Endodermal cell (in vitro differentiated cells): Measurements from ENCODE around the gene PRDM16. TPM values are rescaled to one million over a fixed set of nuclear protein-coding genes. Genes with fewer than 3 reads are reported as not detected.

Experiments
- DNase-seq: peaks from one replicate; pipeline ENCODE4 v3.0.0-alpha.2; 2017
- H3K27ac ChIP-seq: 2 replicates; pipeline ENCODE4 v1.5.1; 2013; ENCODE audit warnings: mild to moderate bottlenecking, low read depth, low read length, moderate library complexity
- H3K27me3 ChIP-seq: 2 replicates; pipeline ENCODE4 v1.6.1; 2013; ENCODE audit warnings: mild to moderate bottlenecking, low read length, moderate library complexity; ENCODE audit not compliant: insufficient read depth, control insufficient read depth, poor library complexity, severe bottlenecking
- H3K36me3 ChIP-seq: 2 replicates; pipeline ENCODE4 v1.7.0; 2013; ENCODE audit warnings: mild to moderate bottlenecking, low read length, moderate library complexity; ENCODE audit not compliant: control insufficient read depth, insufficient read depth
- H3K4me1 ChIP-seq: one replicate; pipeline ENCODE4 v1.7.0; 2013; ENCODE audit warnings: low read length; ENCODE audit not compliant: control insufficient read depth, insufficient read depth
- H3K4me3 ChIP-seq: 2 replicates; pipeline ENCODE4 v1.5.1; 2013; ENCODE audit warnings: mild to moderate bottlenecking, low read length, moderate library complexity
- H3K9ac ChIP-seq: 2 replicates; pipeline ENCODE4 v1.6.1; 2013; ENCODE audit warnings: mild to moderate bottlenecking, low read length, moderate library complexity; ENCODE audit not compliant: poor library complexity, severe bottlenecking; ENCODE audit errors: extremely low read depth
- H3K9me3 ChIP-seq: 2 replicates; pipeline ENCODE4 v1.6.1; 2013; ENCODE audit warnings: mild to moderate bottlenecking, low read length, moderate library complexity; ENCODE audit not compliant: control insufficient read depth
- H3K27ac Mint-ChIP-seq: 2 replicates; pipeline ENCODE4 v1.8.0; 2020; ENCODE audit warnings: mixed read lengths
- H3K27me3 Mint-ChIP-seq: 2 replicates; pipeline ENCODE4 v1.8.0; 2021; ENCODE audit warnings: mild to moderate bottlenecking, mixed read lengths; ENCODE audit not compliant: insufficient read depth
- H3K36me3 Mint-ChIP-seq: 2 replicates; pipeline ENCODE4 v1.8.0; 2020; ENCODE audit warnings: low read depth, mixed read lengths
- H3K4me1 Mint-ChIP-seq: 2 replicates; pipeline ENCODE4 v1.8.0; 2020; ENCODE audit warnings: mixed read lengths
- H3K4me3 Mint-ChIP-seq: 2 replicates; pipeline ENCODE4 v1.8.0; 2020; ENCODE audit warnings: mild to moderate bottlenecking, moderate library complexity, mixed read lengths
- H3K9me3 Mint-ChIP-seq: 2 replicates; pipeline ENCODE4 v1.8.0; 2020; ENCODE audit warnings: mild to moderate bottlenecking, mixed read lengths
- WGBS, 2 experiments: methylation state at CpG; one replicate each; pipeline versions ENCODE4 v1.1.5 to v1.1.7; 2013; ENCODE audit warnings: missing lambda C conversion rate in 2 of 2, mixed read lengths in 1 of 2; ENCODE audit not compliant: insufficient coverage in 1 of 2, insufficient read length in 1 of 2; 5-methylcytosine and 5-hydroxymethylcytosine counted together
- total RNA-seq, 2 donors: library from RNA; stranded (reverse); fragmentation: NEBNext Ultra II Directional in 1 of 2; extraction: Animal tissue kit (Norgen Biotek cat#: 25700) in 1 of 2; gene quantifications; 2 replicates in 1 of 2; 3 replicates in 1 of 2; pipeline ENCODE4 v1.2.1, GENCODE V29; 2021
- TF ChIP-seq, protein P1 (sequence below): fragments of 200-600 bp; sonication (generic); conservative IDR thresholded peaks from 2 replicates; pipeline ENCODE4 v1.5.0; 2021; ENCODE audit warnings: antibody characterized with exemption, mild to moderate bottlenecking

Gene PRDM16
- total RNA-seq, 2 donors from 2014 or later, result 2.1 to 4.0 TPM

DNA sequence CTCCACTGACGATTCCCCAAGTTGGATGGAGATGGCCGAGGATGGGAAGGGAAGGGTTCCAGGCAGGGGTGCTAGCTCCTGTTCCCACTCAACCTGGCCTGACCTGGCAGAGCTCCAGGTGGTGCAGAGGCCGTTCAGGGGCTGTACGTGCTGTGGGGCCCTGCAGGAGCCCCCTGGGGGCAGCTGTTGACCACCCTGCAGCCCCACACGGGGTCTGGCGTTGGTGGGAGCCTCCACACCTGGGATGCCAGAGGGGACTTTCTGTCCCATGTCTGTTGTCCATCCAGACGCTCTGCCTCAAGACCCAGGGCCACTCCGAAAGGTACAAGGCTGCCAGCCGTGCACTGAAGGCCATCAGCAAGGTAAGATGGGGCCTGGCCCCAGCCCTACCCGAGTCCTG is 405.4 kb downstream of the PRDM16 start:
- Histone ChIP-seq H3K4me1 (peaks cover 8% of the 10 kb centered on the region), H3K4me3 (no peak overlapping the region), H3K27ac (no peak overlapping the region), H3K9ac (no peak overlapping the region), H3K36me3 (peaks cover 20% of the 10 kb centered on the region), H3K9me3 (no peaks in the 10 kb centered on the region), H3K27me3 (no peaks in the 10 kb centered on the region)
- TF ChIP-seq, protein P1, sequence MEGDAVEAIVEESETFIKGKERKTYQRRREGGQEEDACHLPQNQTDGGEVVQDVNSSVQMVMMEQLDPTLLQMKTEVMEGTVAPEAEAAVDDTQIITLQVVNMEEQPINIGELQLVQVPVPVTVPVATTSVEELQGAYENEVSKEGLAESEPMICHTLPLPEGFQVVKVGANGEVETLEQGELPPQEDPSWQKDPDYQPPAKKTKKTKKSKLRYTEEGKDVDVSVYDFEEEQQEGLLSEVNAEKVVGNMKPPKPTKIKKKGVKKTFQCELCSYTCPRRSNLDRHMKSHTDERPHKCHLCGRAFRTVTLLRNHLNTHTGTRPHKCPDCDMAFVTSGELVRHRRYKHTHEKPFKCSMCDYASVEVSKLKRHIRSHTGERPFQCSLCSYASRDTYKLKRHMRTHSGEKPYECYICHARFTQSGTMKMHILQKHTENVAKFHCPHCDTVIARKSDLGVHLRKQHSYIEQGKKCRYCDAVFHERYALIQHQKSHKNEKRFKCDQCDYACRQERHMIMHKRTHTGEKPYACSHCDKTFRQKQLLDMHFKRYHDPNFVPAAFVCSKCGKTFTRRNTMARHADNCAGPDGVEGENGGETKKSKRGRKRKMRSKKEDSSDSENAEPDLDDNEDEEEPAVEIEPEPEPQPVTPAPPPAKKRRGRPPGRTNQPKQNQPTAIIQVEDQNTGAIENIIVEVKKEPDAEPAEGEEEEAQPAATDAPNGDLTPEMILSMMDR, result no peak
- Mint-ChIP-seq H3K9me3 (no peaks in the 10 kb centered on the region), H3K4me1 (peaks cover 7% of the 10 kb centered on the region), H3K27me3 (no peaks in the 10 kb centered on the region), H3K4me3 (no peak overlapping the region), H3K27ac (no peak overlapping the region), H3K36me3 (peaks cover 23% of the 10 kb centered on the region)
- 78 to 87% methylated on average over 5 to 10 of the region's 10 CpGs for WGBS, 2 experiments
- DNase-seq, result no peak

DNA sequence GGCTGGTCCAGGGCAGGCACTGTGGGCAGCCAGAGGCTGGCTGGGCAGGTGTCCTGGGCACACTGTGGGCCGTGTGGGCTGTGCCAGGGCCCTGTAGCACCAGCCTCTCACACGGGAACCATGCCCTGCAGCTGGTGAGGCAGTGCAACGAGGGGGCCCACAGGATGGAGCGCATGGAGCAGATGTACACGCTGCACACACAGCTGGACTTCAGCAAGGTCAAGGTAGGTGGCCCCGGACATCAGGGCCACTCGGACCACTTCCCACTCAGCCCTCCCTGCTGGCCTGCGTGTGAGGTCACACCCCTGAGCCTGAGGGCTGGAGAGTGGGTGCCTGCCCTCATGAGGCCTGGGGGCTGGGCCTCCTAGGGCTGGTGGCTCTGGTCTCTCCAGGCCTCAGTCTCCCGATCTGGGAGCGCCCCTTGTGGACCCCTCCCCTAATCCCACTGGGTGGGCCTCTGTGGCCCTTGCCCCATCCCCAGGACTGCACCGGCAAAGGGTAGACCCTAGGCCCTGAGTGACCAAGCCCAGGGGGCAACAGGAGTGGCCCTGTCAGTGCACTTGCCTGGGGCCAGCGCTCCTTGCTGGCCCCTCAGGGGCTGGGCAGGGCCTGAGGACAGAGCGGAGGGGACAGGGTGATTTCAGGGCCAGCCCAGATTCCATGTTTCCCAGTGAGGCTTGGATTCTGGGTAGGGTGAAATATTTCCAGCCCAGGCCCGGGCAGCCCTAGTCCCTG is 407.0 kb downstream of the PRDM16 start:
- WGBS, 2 experiments, result 90 to 95% methylated on average over 11 to 14 of the region's 14 CpGs
- Histone ChIP-seq H3K9ac (no peak overlapping the region), H3K9me3 (no peaks in the 10 kb centered on the region), H3K36me3 (peaks cover 20% of the 10 kb centered on the region), H3K27me3 (no peaks in the 10 kb centered on the region), H3K4me3 (no peak overlapping the region), H3K27ac (no peak overlapping the region), H3K4me1 (peaks cover 7% of the 10 kb centered on the region)
- H3K9me3 Mint-ChIP-seq, result no peaks in the 10 kb centered on the region
- peaks cover 16% of the 10 kb centered on the region for H3K36me3 Mint-ChIP-seq
- H3K27me3 Mint-ChIP-seq, result no peaks in the 10 kb centered on the region
- no peak overlapping the region for H3K4me3 Mint-ChIP-seq
- DNase-seq, result no peak
- TF ChIP-seq, protein P1, result no peak
- H3K27ac Mint-ChIP-seq, result no peak overlapping the region
- no peaks in the 10 kb centered on the region for H3K4me1 Mint-ChIP-seq

DNA sequence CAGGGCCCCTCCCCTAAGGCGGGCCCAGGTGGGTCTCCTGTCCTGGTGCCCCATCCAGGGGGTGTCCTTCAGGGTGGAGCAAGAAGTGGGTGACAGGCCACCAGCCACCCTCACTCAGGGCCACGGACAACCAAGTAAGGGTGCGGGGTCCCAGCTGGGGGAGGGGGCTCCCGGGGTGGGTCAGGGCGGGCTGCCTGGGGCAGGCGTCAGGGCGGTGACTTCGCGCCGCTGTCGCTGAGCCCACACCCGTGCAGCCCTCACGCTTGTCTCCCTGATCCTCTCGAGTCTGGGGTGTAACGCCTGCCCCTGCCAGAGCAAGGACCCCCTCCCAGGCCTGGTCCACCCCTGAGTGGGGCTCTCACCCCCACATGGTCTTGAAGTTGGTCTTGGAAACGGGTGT is 407.7 kb downstream of the PRDM16 start:
- no peaks in the 10 kb centered on the region for H3K4me1 Mint-ChIP-seq
- no peak for DNase-seq
- no peak overlapping the region for H3K4me3 Mint-ChIP-seq
- 95 to 98% methylated on average over 13 to 16 of the region's 16 CpGs for WGBS, 2 experiments
- Histone ChIP-seq H3K9ac (no peak overlapping the region), H3K36me3 (peaks cover 20% of the 10 kb centered on the region), H3K27ac (no peak overlapping the region), H3K4me3 (no peak overlapping the region), H3K4me1 (peaks cover 3% of the 10 kb centered on the region), H3K9me3 (no peaks in the 10 kb centered on the region), H3K27me3 (no peaks in the 10 kb centered on the region)
- peaks cover 16% of the 10 kb centered on the region for H3K36me3 Mint-ChIP-seq
- H3K27ac Mint-ChIP-seq, result no peak overlapping the region
- TF ChIP-seq, protein P1, result no peak
- no peaks in the 10 kb centered on the region for H3K27me3 Mint-ChIP-seq
- H3K9me3 Mint-ChIP-seq, result no peaks in the 10 kb centered on the region
